CD4-positive, alpha-beta T cell treated with Interleukin-17A for 4 hours (primary cell): ENCODE measurements around the gene CERS1.
"Not testable (repeated sequence)": the region's sequence is repeated elsewhere in the genome, so short reads cannot be mapped to it uniquely, and the experiment has no call there.

Source experiments
- DNase-seq: peaks from one replicate; pipeline ENCODE4 v3.0.0-alpha.2; 2020; ENCODE audit warnings: mixed read lengths

CERS1 gene

GRCh38 chr19:18917593-18917992 lies 21.6 kb upstream of the CERS1 start:
- not testable (repeated sequence) for DNase-seq

GRCh38 chr19:18915639-18916038 lies 19.7 kb upstream of the CERS1 start:
- peak; percentile 30 for DNase-seq

- DNase-seq, result no peak
These were observed 17.5 kb upstream of the CERS1 start for GRCh38 chr19:18913466-18913865.

DNA sequence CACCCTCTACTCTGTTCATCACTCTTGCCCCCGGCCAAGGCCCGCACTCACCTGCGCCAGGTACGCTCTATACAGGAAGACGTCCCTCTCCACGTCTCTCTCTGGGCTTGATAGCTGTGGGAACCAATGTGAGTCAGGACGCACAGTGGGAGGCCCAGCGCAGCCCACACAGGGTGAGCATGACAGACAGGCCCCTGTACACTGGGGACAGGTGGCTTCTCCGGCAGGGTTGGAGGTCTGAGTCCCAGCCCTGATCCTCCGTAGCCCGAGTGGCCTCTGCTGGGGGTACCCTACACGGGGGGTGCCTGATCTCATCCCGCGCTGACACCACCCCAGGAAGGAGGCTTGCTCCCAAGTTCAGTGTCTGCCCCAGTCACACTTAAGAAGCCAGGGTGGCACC lies 17.0 kb upstream of the CERS1 start:
- DNase-seq, result no peak

- DNase-seq, result no peak
These were observed 15.0 kb upstream of the CERS1 start for GRCh38 chr19:18910801-18911436.

- DNase-seq, result no peak
These were observed 14.1 kb upstream of the CERS1 start for GRCh38 chr19:18910010-18910409.

DNA sequence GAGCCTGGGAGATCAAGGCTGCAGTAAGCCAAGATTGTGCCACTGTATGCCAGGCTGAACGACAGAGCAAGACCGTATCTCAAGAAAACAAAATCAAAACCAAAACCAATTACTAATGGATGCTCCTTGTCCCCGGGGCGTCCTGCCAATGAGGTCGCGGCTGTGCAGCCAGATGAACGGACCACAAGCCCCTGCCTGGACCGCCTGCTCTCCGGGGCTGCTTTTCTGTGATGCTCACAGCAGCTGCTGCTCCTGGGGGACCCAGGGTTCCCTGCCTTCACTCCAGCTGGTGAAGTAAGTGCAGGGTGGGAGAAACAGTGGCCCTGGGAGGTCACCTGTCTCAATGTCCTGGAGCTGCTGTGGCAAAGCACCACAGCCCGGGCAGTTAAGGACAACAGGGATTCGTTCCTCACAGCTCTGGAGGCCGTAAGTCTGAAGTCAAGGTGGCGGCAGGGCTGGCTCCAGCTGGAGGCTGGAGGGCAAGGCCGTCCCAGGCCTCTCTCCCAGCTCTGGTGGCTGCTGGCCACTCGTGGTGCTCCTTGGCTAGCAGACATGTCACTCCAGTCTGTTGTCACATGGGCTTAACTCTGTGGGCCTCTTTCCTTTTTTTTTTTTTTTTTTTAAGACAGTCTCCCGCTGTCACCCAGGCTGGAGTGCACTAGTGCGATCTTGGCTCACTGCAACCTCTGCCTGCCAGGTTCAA lies 13.1 kb upstream of the CERS1 start:
- no peak for DNase-seq

DNA sequence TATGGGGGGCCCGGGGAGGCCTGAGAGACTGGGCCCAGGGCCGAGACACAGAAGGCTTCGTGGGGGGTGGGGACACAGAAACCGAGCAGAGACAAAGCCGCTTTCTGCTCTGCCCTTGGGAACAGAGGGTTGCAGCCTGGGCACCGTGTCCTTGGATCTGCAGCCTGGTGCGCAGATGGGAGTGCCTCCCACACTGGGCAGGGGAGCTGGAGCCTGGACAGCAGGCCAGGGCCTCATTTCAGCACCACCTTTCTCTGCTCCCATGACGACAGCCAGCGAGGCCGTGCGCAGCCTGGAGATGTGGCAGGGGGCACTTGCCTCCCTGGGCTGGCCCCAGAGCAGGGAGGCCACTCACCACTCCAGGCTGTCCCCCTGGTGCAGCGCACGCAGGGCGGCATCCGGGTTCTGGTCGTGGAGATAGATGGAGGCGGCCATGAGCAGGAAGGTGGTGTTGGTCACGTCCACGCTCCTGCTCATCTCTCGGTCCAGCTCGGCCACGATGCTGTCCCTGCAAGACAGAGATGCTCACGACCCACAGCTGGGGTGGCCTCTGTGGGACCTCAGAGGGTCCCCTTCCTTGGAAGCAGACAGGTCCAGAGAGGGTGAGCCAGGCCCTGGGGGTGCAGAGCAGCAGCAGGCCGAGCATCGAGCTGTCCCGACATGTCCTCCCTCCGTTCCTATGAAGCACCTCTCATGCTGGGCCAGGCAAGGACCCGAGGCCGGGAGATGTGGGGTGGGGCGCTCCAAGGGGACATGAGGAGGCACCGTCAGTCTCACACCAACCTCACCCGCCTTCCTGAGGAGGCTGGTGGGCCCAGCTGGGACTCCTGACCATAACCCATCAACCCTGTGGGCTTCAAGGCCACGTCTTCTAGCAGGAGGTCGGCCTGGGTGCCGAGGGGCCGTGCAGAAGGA lies 10.9 kb upstream of the CERS1 start:
- no peak for DNase-seq

GRCh38 chr19:18905513-18906236 lies 9.7 kb upstream of the CERS1 start:
- no peak for DNase-seq

DNA sequence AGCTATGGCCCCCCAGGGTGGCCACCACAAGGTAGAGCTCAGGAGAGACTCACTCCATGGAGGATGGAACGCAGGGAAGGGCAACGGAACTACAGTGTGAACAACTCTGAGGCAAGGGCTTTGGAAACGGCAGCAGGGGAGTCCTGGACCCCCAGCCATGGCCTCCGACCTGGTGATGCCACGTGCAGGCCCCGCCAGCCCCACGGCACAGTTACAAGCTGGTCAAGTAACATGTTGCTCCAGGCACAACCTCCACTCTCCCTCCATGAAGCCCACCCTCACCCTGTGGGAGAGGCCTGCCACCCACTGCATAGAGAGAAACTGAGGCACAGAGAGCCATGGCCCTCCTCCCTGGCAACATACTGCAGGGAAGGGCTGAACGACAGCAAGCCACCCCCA lies 9.1 kb upstream of the CERS1 start:
- no peak for DNase-seq

GRCh38 chr19:18904334-18905057 lies 8.5 kb upstream of the CERS1 start:
- no peak for DNase-seq

DNA sequence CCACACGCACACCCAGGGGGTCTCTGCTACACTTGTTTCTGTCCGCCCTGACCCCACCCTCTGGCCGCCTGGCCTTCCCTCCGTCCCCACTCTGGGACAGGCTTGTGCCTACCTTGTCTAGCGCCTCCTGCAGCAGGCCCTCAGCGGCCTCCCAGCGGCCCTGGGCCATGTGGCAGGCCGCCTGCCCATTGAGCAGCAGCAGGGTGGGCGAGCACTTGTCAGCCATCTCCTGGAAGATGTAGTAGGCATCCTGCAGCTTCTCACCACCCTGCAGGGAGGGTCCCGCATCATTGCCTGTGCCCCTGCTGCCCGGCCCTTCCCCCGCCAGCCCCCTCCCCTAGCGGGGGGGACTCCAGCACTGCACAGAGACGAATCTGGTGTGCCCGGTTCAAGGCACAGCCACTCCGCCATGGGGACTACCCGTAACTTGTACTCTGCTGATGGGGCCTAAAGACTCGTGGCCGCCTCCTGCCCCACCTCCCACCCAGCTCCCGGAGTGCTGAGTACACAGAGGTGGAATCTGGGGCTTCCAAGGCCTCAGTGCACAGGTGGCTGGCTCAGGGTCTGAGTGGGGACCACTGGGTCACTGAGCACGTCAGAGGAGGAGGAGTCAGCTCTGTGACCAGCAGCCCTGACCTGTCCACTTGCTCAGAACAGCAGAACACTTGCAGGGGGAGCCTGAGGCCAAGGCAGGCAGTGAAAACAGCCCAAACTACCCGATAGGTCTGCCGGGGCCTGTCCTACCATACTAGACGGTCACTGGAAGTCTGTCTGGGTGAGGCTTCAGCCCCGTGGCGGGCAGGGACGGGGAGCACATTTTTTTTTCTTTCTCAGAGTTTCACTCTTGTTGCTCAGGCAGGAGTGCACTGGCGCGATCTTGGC lies 7.4 kb upstream of the CERS1 start:
- DNase-seq, result no peak

DNA sequence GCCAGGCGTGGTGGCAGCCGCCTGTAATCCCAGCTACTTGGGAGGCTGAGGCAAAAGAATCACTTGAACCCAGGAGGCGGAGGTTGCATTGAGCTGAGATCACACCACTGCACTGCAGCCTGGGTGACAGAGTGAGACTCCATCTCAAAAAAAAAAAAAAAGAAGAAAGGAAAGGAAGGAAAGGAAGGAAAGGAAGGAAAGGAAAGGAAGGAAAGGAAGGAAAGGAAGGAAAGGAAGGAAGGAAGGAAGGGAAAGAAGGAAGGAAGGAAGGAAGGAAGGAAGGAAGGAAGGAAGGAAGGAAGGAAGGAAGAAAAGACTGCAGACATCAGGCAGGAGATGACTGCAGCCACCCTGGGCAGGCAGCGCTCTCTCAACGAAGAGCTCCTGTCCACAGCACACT lies 6.6 kb upstream of the CERS1 start:
- not testable (repeated sequence) for DNase-seq

- no peak for DNase-seq
These were observed 5.5 kb upstream of the CERS1 start for GRCh38 chr19:18901491-18901890.

GRCh38 chr19:18900700-18901481 lies 4.9 kb upstream of the CERS1 start:
- no peak for DNase-seq

DNA sequence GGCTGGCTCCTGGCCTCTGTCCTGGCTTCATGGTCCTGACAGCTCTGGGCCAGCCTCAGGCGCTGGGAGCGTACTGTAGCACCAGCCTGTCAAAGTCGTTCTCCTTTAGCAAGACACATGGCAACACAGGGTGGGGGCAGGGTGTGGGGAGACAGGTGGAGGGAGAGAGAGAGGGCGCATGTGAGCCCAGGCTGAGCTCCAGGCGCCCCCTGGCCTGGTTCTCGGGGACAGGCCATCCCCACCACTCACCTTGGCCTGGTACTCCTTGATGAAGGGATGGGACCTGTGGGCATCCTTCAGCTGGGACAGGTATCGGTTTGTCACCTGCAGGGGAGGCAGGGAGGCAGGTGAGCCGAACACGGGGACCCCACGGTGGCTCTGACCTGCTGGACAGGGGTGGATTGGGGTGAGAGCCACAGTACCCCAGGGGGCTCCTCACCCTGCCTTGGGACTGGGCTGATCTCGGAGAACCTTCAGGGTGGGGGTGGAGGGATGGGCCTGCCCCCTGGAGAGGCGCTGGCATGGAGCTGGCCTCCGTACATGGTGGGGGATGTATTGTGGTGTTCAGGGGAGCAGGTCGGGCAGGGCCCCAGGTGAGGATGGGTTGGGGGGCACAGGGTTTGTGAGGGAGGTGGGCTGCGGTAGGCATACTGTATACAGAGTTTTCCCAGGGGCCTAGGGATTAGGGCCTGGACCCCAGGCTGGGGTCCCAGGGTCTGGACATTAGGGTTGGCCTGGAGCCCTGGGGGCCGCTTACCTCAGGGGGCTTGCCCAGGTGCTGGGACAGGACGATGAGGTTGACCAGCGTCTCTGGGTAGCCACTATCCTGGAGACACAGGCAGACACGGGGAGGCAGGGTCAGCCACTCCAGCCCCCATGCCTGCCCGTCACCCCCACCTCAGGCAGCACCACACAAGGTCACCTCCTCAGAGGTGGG lies 3.9 kb upstream of the CERS1 start:
- no peak for DNase-seq

- DNase-seq, result no peak
These were observed 2.9 kb upstream of the CERS1 start for GRCh38 chr19:18898607-18899408.

DNA sequence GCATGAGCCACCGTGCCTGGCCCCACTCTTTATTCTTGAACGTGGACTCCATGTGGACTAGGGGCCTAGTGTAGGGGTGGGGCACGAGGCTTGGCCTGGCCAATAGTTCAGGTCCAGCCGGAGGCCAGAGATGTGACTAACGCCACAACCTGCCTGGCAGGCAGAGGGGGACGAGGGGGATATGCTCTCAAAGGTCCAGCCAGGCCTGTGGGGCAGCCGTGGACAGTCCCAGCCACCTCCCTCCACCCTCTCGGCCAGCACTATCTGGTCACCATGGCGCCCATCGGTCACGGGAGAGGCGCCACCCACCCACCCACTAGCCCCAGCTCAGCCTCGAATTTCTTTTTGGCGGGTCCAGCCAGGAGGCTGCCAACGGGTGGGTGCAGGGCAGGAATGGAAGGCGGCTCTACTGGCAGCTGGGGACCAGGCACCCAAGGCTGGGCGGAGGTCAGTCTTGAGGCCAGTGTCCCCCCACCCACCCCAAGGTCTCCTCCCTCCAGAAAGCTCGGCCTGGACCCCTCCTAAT lies 2.2 kb upstream of the CERS1 start:
- no peak for DNase-seq
